ENCODE results near the gene BSPH1. TPM values are rescaled to one million over a fixed set of nuclear protein-coding genes. Genes with fewer than 3 reads are reported as not detected.

BSPH1 gene
- total and polyA plus RNA-seq, 10 of the 15 experiments (the other 5 are each of a cell fraction or from before 2014, with no cell fraction given), result not detected

- TF ChIP-seq NFXL1 (IDR thresholded peaks at IDR 0.05; ENCODE audit: borderline replicate concordance) (no peak), ELK1 (IDR thresholded peaks at IDR 0.05; ENCODE audit: low read depth, low read length) (no peak), CEBPZ (IDR thresholded peaks at IDR 0.05; ENCODE audit: low read depth, low read length) (no peak), ATF3 (IDR thresholded peaks at IDR 0.05; ENCODE audit: borderline replicate concordance, extremely low read depth, low read depth, low read length) (no peak), BCL11A (IDR thresholded peaks at IDR 0.05; ENCODE audit: low read depth, low read length) (no peak)
These were observed 6.8 kb upstream of the BSPH1 start (continued) for GRCh38 chr19:47998800-47999199.

- ATAC-seq (no peak), DNase-seq (ENCODE audit: low read depth, low spot score) (no peak), FAIRE-seq (no peak)
- no peak overlapping the region for H3K4me2 ChIP-seq (ENCODE audit: control insufficient read depth, insufficient read depth)
- H3K4me1 ChIP-seq (ENCODE audit: control insufficient read depth, insufficient read depth, low read length), result no peaks in the 10 kb centered on the region
- no peak overlapping the region for H3K27ac ChIP-seq (ENCODE audit: control insufficient read depth, insufficient read depth)
- H3K4me3 ChIP-seq, result no peak overlapping the region
- no peak overlapping the region for H3K9ac ChIP-seq (ENCODE audit: control insufficient read depth, insufficient read depth, low read length)
- no peaks in the 10 kb centered on the region for H3K27me3 ChIP-seq (replicated peaks in 1 of 2; ENCODE audit: control insufficient read depth in 2 of 2, insufficient read depth in 2 of 2, low read length in 1 of 2)
- H3K36me3 ChIP-seq (ENCODE audit: control insufficient read depth in 2 of 2, insufficient read depth in 2 of 2, low read length in 1 of 2), result no peaks in the 10 kb centered on the region
- BruUV-seq (replicated peaks), result no TSS peak
- in situ Hi-C loops (cut with MboI) (no loop called here), intact Hi-C loops (cut with micrococcal nuclease; ENCODE audit: unreplicated experiment) (no loop called here)
- ChIA-PET RAD21 (ENCODE audit: unreplicated experiment) (no interaction called here), POLR2A (no interaction called here), SMC1A (ENCODE audit: uncharacterized antibody, unreplicated experiment) (no interaction called here), CTCF (no interaction called here)
- H4K20me1 ChIP-seq (ENCODE audit: control insufficient read depth, insufficient read depth), result no peaks in the 10 kb centered on the region
- WGBS (ENCODE audit: insufficient coverage, insufficient replicate concordance, low lambda C conversion rate, missing lambda C conversion rate), result 0% methylated on average over 1 of the region's 1 CpG
- H2AFZ ChIP-seq (ENCODE audit: control insufficient read depth, low read depth, low read length), result no peak overlapping the region
- no peaks in the 10 kb centered on the region for H3K79me2 ChIP-seq (ENCODE audit: control insufficient read depth, insufficient read depth, low read length)
- TF ChIP-seq NBN (IDR thresholded peaks at IDR 0.05) (no peak), BACH1 (IDR thresholded peaks at IDR 0.05; ENCODE audit: borderline replicate concordance) (no peak), E2F4 (IDR thresholded peaks at IDR 0.05; ENCODE audit: low read depth, low read length) (no peak)
- H3K9me3 ChIP-seq (replicated peaks; ENCODE audit: control insufficient read depth, insufficient read depth, low read length), result no peaks in the 10 kb centered on the region
These were observed 4.3 kb upstream of the BSPH1 start for GRCh38 chr19:47996230-47996727.
